Endothelial cell of umbilical vein (primary cell): ENCODE data around the gene ZNF81. TPM values are rescaled to one million over a fixed set of nuclear protein-coding genes. Genes with fewer than 3 reads are reported as not detected.

Experiments used
- BruUV-seq: library from RNA; stranded (reverse); fragments of 400-500 nt; replicated peaks from 2 replicates; lab custom pipeline; 2021; lab: Mats Ljungman, UMichigan
- CTCF ChIA-PET: fragments of 300-600, 350-600 bp; sonication (Branson Sonifier 250); formaldehyde crosslinking; loops from one replicate; lab custom pipeline; 2021; ENCODE audit warnings: antibody characterized with exemption, inconsistent platforms; lab: Charles Lee
- POLR2A ChIA-PET: fragments of 300-600, 350-600 bp; sonication (Branson Sonifier 250); formaldehyde crosslinking; loops from one replicate; lab custom pipeline; 2021; ENCODE audit warnings: antibody characterized with exemption, inconsistent platforms; lab: Charles Lee
- DNase-seq: peaks from one replicate; pipeline ENCODE4 v3.0.0-alpha.2; 2011; ENCODE audit warnings: low read depth, low spot score
- FAIRE-seq: peaks from 2 replicates; lab custom pipeline; 2011; peaks lifted over from hg19 to GRCh38; lab: Jason Lieb, UNC
- H2AFZ ChIP-seq: 2 replicates; pipeline ENCODE4 v1.6.0; 2012; ENCODE audit warnings: low read depth, low read length, control low read depth, inconsistent platforms
- H3K27ac ChIP-seq: 2 replicates; pipeline ENCODE4 v1.5.1; 2011; ENCODE audit warnings: low read depth, mild to moderate bottlenecking, control low read depth, low read length, moderate library complexity; ENCODE audit not compliant: insufficient read depth
- H3K27me3 ChIP-seq, 2 experiments: 2 replicates each; pipeline versions ENCODE4 v1.6.0 to v1.6.1; 2011; ENCODE audit warnings: low read length in 2 of 2, mixed read lengths in 1 of 2; ENCODE audit not compliant: control insufficient read depth in 2 of 2, insufficient read depth in 2 of 2
- H3K36me3 ChIP-seq, 2 experiments: 2 replicates in 1 of 2; 3 replicates in 1 of 2; pipeline ENCODE4 v1.5.1; 2011; ENCODE audit warnings: low read length in 2 of 2, mild to moderate bottlenecking in 1 of 2, moderate library complexity in 1 of 2; ENCODE audit not compliant: control insufficient read depth in 2 of 2, insufficient read depth in 2 of 2; ENCODE audit errors: extremely low read depth in 1 of 2
- H3K4me1 ChIP-seq: 3 replicates; pipeline ENCODE4 v1.5.1; 2011; ENCODE audit warnings: mild to moderate bottlenecking, low read length; ENCODE audit not compliant: control insufficient read depth, insufficient read depth; ENCODE audit errors: extremely low read depth
- H3K4me2 ChIP-seq: 2 replicates; pipeline ENCODE4 v1.6.1; 2011; ENCODE audit warnings: low read length, control low read depth, mixed read lengths; ENCODE audit not compliant: insufficient read depth
- H3K4me3 ChIP-seq, 3 experiments: fragments of 200-600 bp in 1 of 3; sonication (generic), shearing (Covaris generic) in 1 of 3; replicated peaks in 1 of 3; 2 replicates each; pipeline ENCODE4 v1.5.1; 2011 to 2016; ENCODE audit warnings: control low read depth in 3 of 3, low read length in 3 of 3, mild to moderate bottlenecking in 2 of 3, inconsistent platforms in 1 of 3, low read depth in 1 of 3, moderate library complexity in 1 of 3; ENCODE audit not compliant: insufficient read depth in 1 of 3
- H3K79me2 ChIP-seq: 2 replicates; pipeline ENCODE4 v1.6.0; 2012; ENCODE audit warnings: low read length, inconsistent platforms; ENCODE audit not compliant: control insufficient read depth, insufficient read depth
- H3K9ac ChIP-seq: replicated peaks from 2 replicates; pipeline ENCODE3; 2011; ENCODE audit warnings: low read length, control low read depth; ENCODE audit not compliant: insufficient read depth; ENCODE audit errors: extremely low read depth
- H3K9me1 ChIP-seq: replicated peaks from 3 replicates; pipeline ENCODE4 v1.6.0; 2011; ENCODE audit warnings: mild to moderate bottlenecking, low read length; ENCODE audit not compliant: control insufficient read depth, insufficient read depth; ENCODE audit errors: extremely low read depth
- H3K9me3 ChIP-seq: replicated peaks from 2 replicates; pipeline ENCODE4 v1.5.1; 2012; ENCODE audit warnings: low read length, inconsistent platforms; ENCODE audit not compliant: control insufficient read depth, insufficient read depth
- H4K20me1 ChIP-seq: replicated peaks from 2 replicates; pipeline ENCODE3; 2011; ENCODE audit warnings: mild to moderate bottlenecking, low read length; ENCODE audit not compliant: control insufficient read depth, insufficient read depth; ENCODE audit errors: extremely low read depth
- EZH2 ChIP-seq: IDR thresholded peaks from 2 replicates; pipeline ENCODE4 v1.6.1; 2012; ENCODE audit warnings: borderline replicate concordance, low read depth, mild to moderate bottlenecking, moderate library complexity, low read length, inconsistent platforms; ENCODE audit not compliant: severe bottlenecking
- FOS ChIP-seq: IDR thresholded peaks from 2 replicates; pipeline ENCODE4 v1.6.1; 2011; ENCODE audit warnings: mild to moderate bottlenecking, low read length, moderate library complexity, borderline replicate concordance; ENCODE audit not compliant: insufficient read depth
- GATA2 ChIP-seq: IDR thresholded peaks from 2 replicates; pipeline ENCODE4 v1.7.0; 2011; ENCODE audit warnings: low read depth, mild to moderate bottlenecking, moderate library complexity, mixed read lengths, low read length; ENCODE audit not compliant: insufficient read length, insufficient read depth
- JUN ChIP-seq: IDR thresholded peaks from 2 replicates; pipeline ENCODE4 v1.6.1; 2011; ENCODE audit warnings: borderline replicate concordance, low read depth; ENCODE audit not compliant: insufficient read length, insufficient read depth
- MAX ChIP-seq: IDR thresholded peaks from 2 replicates; pipeline ENCODE4 v1.6.1; 2011; ENCODE audit not compliant: insufficient read depth, insufficient read length
- MYC ChIP-seq: IDR thresholded peaks from one replicate; pipeline ENCODE4 v1.6.1; 2011; ENCODE audit warnings: mild to moderate bottlenecking, low read depth, low read length
- POLR2A ChIP-seq: IDR thresholded peaks from 2 replicates; pipeline ENCODE4 v1.6.1; 2012; ENCODE audit warnings: low read depth, mild to moderate bottlenecking, control low read depth, low read length
- POLR2AphosphoS5 ChIP-seq: IDR thresholded peaks from 2 replicates; pipeline ENCODE4 v1.6.1; 2012; ENCODE audit warnings: low read depth, mild to moderate bottlenecking, control low read depth, low read length, moderate library complexity; ENCODE audit not compliant: insufficient read depth
- dilution Hi-C: fragments of 300-500 bp; cut with MboI; formaldehyde crosslinking; loops from one replicate; pipeline ENCODE4 v1.15.0; 2019; ENCODE audit warnings: low sequenced_read_pairs; ENCODE audit not compliant: extremely low pct_ligation_motif_present
- intact Hi-C: fragments of 100-400 bp; cut with micrococcal nuclease; formaldehyde crosslinking; loops from one replicate; pipeline ENCODE4 v1.10.0; 2022
- polyA plus RNA-seq, 4 experiments: library from polyadenylated mRNA; depleted of rRNA in 3 of 4; stranded (reverse) in 3 of 4; unstranded in 1 of 4; fragments of >200 nt; gene quantifications; 2 replicates each; pipeline versions ENCODE4 v1.2.1 to v1.2.3, GENCODE V29; 2011 to 2012; ENCODE audit warnings: missing spikeins in 1 of 4
- total RNA-seq: library from RNA; stranded (reverse); gene quantifications from 2 replicates; pipeline ENCODE4 v1.2.3, GENCODE V29; 2021
- TF ChIP-seq, protein P1 (sequence below), 2 donors: IDR thresholded peaks; 1 replicate in 1 of 2; 2 replicates in 1 of 2; pipeline ENCODE4 v1.5.1; 2011; ENCODE audit warnings: low read length in 2 of 2, mild to moderate bottlenecking in 2 of 2, moderate library complexity in 2 of 2, control low read depth in 1 of 2, inconsistent platforms in 1 of 2, low read depth in 1 of 2; ENCODE audit not compliant: insufficient read depth in 1 of 2; ENCODE audit errors: extremely low read depth in 1 of 2

ZNF81 gene
- total and polyA plus RNA-seq, 2 donors (not counting 3 experiments of a cell fraction or from before 2014, with no cell fraction given): 2.7 to 6.4 TPM

DNA sequence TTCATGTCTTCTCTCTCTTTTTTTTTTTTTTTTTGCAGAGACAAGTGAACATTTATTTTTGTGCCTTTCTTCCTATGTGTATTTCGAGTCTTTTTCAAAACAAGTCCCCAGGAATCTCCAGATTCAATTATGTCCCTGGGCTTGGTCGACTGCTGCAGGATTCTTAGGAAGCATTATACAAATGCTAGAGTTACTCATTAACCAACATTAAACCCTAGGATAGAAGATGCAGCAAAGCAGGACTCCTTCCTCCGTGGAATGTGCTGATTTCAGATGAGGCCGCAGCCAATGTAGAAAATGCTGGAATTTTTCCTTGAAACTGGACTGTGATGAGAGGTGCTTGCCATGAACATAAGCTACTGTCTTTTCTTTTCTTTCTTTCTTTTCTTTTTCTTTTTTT, 3.4 kb downstream of the ZNF81 start:
- no peak for FAIRE-seq
- dilution Hi-C loops: no loop called here

GRCh38 chrX:47843363-47843762, 6.7 kb downstream of the ZNF81 start:
- dilution Hi-C loops (no loop called here), intact Hi-C loops (no loop called here)
- Histone ChIP-seq H4K20me1 (no peaks in the 10 kb centered on the region), H2AFZ (no peak overlapping the region), H3K27me3 (no peaks in the 10 kb centered on the region), H3K9me1 (no peaks in the 10 kb centered on the region), H3K4me1 (no peaks in the 10 kb centered on the region), H3K4me3 (no peak overlapping the region), H3K4me2 (no peak overlapping the region), H3K36me3 (no peaks in the 10 kb centered on the region), H3K9ac (no peak overlapping the region), H3K27ac (no peak overlapping the region), H3K9me3 (no peaks in the 10 kb centered on the region), H3K79me2 (no peaks in the 10 kb centered on the region)
- no peak for DNase-seq
- BruUV-seq: no TSS peak
- no peak for FAIRE-seq
- ChIA-PET CTCF (no interaction called here), POLR2A (no interaction called here)
- TF ChIP-seq POLR2A: no peak
- TF ChIP-seq FOS: no peak
- TF ChIP-seq, protein P1, sequence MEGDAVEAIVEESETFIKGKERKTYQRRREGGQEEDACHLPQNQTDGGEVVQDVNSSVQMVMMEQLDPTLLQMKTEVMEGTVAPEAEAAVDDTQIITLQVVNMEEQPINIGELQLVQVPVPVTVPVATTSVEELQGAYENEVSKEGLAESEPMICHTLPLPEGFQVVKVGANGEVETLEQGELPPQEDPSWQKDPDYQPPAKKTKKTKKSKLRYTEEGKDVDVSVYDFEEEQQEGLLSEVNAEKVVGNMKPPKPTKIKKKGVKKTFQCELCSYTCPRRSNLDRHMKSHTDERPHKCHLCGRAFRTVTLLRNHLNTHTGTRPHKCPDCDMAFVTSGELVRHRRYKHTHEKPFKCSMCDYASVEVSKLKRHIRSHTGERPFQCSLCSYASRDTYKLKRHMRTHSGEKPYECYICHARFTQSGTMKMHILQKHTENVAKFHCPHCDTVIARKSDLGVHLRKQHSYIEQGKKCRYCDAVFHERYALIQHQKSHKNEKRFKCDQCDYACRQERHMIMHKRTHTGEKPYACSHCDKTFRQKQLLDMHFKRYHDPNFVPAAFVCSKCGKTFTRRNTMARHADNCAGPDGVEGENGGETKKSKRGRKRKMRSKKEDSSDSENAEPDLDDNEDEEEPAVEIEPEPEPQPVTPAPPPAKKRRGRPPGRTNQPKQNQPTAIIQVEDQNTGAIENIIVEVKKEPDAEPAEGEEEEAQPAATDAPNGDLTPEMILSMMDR (IDR thresholded peaks at IDR 0.05; ENCODE audit: extremely low read depth in 1 of 2, insufficient read depth in 1 of 2, low read depth in 1 of 2, low read length in 2 of 2): no peak
- TF ChIP-seq MYC: no peak
- TF ChIP-seq GATA2: no peak
- TF ChIP-seq POLR2AphosphoS5: no peak
- no peak for TF ChIP-seq MAX
- no peak for TF ChIP-seq EZH2
- TF ChIP-seq JUN: no peak

More for the DNA sequence above, 3.4 kb downstream of the ZNF81 start:
- Histone ChIP-seq H3K4me1 (peaks cover 4% of the 10 kb centered on the region), H3K9me3 (no peaks in the 10 kb centered on the region), H3K9ac (no peak overlapping the region), H3K27ac (no peak overlapping the region), H3K27me3 (no peaks in the 10 kb centered on the region), H3K79me2 (peaks cover 5% of the 10 kb centered on the region), H3K4me3 (no peak overlapping the region), H4K20me1 (no peaks in the 10 kb centered on the region), H3K36me3 (no peaks in the 10 kb centered on the region), H3K9me1 (no peaks in the 10 kb centered on the region), H2AFZ (no peak overlapping the region), H3K4me2 (no peak overlapping the region)
- POLR2A ChIA-PET: no interaction called here
- BruUV-seq: no TSS peak
- CTCF ChIA-PET: no interaction called here
- no peak for TF ChIP-seq MAX
- TF ChIP-seq, protein P1 (IDR thresholded peaks at IDR 0.05; ENCODE audit: extremely low read depth in 1 of 2, insufficient read depth in 1 of 2, low read depth in 1 of 2, low read length in 2 of 2): no peak
- no peak for TF ChIP-seq POLR2A
- DNase-seq: no peak
- intact Hi-C loops: no loop called here
